HG03159 (cell line): ENCODE measurements around the gene C5orf58.

Experiments used
- ATAC-seq: cut with Tn5 transposase; IDR thresholded peaks from one replicate; pipeline ENCODE4 v1.9.1; 2021; ENCODE audit warnings: mild to moderate bottlenecking, moderate library complexity; ENCODE audit not compliant: unreplicated experiment

C5orf58 gene

DNA sequence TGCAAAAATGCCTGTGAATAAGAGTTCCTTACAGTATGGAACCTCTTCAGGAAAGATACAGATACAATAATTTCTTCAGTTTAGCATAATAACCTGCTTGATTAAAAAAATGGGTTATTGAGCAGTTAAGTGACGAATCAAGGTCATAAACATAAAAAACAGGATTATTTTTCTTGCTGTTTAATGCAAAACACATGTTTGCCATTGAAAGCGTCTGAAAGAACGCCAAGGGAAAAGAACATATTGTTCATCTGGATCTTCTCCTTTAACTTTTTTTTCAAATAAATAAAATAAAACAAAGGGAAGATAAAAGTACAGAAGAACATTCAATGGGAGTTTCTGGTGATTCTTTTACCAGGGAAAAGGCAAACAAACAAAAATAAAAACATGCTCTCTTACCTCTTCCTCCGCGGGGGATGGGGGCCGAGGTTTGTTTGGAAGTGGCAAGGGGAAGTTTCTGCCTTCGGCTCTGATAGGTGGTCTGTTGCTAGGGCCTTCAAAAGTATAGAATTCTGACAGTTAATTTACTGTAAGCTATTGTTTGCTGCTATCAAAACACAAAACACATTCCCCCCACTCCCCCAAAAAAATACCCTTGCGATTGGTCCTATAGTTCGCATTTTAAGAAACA lies 20.1 kb downstream of the C5orf58 start:
- ATAC-seq, result no peak

DNA sequence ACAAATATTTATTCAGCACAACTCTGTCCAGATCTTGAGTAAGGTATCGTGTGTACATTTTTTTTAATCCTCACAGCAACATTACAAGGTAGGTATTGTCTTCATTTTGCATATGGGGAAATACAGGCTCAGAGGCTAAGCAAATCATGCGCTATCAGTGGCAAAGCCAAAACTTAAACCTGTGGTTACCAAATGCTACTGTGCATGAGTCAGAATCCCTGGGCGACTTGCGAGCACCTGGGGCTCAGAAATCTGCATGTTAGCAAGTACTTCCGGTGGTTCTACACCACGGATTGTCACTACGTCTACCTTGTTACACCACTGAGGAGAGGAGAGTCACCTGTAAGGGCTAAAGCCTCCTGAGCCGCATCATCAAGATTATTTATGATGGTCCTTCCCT lies 21.3 kb downstream of the C5orf58 start:
- ATAC-seq, result peak; percentile 96

DNA sequence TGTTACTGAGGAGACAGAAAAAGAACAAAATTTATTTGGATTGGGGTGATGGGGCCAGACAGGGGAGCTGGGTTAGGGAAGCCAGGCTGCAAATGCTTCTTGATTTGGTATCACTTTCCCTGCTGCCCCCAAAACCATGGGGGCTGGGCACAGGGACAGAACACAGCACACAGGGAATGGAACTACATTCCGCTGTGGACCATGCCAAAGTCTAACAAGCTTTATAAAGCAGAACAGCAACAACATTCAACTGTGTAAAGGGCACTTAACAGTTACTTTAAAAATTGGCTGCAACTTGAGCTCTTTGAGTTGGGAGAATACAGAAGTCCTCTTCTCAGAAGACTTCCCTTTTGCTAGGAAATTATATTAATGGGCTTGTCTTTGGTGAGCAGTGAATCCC lies 23.8 kb downstream of the C5orf58 start:
- ATAC-seq, result no peak

GRCh38 chr5:170257370-170257769 lies 24.6 kb downstream of the C5orf58 start:
- ATAC-seq, result no peak

- no peak for ATAC-seq
These were observed 28.8 kb downstream of the C5orf58 start for GRCh38 chr5:170261528-170262043.

GRCh38 chr5:170262061-170263045 lies 29.6 kb downstream of the C5orf58 start:
- ATAC-seq, result no peak

- ATAC-seq, result no peak
These were observed 31.1 kb downstream of the C5orf58 start for GRCh38 chr5:170263906-170264305.

GRCh38 chr5:170265522-170265921 lies 32.7 kb downstream of the C5orf58 start:
- ATAC-seq, result no peak

DNA sequence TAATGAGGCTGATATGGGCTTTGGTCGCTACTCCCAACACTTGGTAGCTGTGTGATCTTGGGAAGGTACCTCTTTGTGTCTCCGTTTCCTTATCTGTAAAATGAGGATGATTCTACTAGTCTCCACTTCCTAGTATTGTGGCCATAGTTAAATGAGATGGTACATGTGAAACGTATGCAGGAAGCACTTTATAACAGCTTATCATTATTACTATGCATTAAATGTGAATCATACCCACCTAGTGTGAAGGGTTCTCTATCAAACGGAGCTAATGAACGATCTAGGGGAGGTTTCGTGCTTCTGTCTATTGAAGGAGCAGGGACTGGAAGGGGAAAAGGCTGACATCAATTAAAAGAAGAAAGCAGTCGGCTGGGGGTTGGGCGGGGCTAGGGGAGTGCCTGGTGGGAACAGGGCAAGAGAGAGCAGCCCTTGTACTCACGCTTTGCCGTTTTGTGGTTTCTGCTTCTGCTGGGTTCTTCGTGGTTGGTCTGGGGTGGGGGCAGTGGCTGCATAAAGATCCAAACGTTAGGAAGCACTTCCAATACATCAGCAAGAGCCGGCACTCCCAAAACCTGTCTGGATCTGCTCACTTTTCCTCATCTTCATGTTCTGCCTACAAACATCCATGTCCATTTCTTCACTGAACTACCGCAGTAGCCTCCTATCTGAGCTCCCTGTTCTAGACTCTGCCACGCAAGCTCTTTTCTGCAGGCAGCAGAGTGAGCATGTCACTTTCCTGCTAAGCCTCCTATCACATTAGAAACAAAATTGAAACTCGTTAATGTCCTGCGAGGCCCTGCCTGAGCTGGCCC lies 34.0 kb downstream of the C5orf58 start:
- no peak for ATAC-seq

- ATAC-seq, result peak; percentile 83
These were observed 34.8 kb downstream of the C5orf58 start for GRCh38 chr5:170267431-170268152.

DNA sequence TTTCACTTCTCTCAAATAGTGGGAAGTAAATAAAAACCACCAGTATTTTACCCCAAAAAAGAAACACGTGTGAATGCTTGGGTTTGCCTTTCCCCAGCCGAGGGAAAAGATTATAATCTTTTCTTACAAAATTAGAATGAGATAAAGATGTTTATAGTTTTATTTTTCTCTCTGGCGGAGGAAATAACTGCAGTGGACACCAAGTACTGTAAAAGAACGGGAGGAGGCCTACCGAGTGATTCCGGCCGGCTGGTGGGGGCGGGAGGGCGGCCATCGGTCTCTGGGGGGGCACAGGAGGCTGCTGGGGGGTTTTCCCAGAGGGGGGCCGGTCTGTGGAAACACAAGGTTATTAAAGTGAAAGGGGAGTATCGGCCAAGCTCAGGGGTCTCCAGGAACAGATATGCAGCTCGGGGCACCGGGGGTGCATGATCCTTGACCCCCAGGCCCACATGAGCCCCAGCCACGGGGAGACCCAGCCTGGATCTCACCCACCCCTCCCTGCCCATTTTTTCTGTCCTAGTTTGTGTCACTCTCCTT lies 35.4 kb downstream of the C5orf58 start:
- ATAC-seq, result no peak

DNA sequence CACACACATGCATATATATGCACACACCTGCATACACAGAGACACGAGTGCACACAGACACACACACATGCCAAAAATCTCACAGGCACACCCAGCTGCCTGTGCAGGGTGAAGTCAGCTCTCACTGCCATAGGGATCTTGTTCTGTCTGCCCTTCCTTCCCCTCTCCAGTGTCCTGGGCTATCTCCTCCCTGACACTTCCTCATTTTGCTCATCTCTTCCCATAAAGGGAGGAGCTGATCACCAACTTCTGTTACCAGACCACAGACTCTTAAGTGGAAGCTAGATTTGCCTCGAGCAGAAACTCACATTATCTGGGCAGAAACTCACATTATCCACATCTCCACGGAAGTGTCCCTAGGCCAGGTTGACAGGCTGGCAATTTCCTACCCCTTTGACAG lies 36.1 kb downstream of the C5orf58 start:
- no peak for ATAC-seq

- ATAC-seq, result no peak
These were observed 36.8 kb downstream of the C5orf58 start for GRCh38 chr5:170269579-170269978.

DNA sequence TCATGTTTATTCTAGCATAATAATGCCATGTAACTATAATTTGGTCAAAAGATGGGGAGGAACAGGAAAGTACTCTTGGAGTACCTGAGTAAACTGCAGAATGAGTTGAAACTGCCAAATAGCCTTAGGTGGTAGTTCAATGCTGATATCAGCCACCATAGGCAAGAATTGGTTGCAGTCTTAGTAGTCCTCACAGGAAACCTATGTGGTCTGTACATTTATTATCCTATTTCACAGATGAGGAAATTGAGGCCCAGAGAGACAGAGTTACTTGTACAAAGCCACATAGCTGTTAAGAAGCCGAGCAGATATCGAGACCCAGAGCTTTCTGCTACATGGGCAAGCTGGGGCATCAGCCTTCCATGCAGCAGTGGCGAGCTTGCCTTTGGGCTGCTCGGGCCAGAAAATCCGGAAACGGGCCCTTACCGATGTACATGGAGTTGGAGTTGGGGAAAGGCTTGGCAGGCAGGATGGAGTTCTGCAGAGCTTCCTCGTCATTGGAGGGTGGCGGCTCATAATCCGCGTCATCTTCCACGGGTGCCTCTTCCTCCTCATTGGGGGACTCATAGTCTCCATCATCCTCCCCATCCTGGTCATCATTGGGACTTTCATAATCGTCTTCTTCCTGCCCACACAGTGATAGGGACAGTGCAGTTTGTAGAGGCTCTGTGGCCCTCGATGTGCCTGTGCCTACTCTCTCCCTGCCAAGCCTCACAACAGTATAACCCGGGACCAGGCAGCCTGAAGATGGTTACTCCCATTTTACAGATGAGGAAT lies 37.7 kb downstream of the C5orf58 start:
- no peak for ATAC-seq

DNA sequence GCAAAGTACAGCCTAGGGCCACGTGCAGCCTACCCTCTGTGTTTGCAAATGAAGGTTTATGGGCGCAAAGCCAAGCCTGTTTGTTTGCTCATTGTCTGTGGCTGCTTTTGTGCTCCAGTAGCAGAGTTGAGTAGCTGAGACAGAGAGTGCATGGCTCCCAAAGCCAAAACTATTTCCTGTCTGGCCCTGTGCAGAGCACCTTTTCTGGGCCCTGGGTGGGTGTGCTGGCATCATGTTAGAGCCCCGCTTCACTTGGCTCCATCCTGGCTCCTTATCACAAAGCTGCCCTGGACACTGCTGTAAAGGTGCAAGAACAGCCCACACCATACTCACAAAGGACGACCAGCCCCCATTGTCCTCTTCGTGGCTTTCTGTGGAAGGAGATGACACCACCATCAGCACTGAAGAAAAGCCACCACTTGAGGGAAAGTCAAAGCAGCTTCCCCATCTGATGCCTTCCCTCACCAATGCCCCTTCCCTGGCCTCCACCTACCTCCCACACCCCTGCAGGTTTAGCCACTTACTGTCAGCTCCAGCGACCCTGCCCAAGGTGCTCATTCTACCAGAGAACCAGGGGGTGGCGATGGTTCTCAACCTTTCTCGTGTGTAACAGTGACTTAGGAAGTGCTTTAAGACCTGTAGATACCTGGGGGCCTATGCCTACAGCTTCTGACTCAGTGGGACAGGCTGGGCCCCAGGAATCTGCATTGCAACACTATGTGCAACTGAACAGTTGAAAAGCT lies 41.4 kb downstream of the C5orf58 start:
- no peak for ATAC-seq

DNA sequence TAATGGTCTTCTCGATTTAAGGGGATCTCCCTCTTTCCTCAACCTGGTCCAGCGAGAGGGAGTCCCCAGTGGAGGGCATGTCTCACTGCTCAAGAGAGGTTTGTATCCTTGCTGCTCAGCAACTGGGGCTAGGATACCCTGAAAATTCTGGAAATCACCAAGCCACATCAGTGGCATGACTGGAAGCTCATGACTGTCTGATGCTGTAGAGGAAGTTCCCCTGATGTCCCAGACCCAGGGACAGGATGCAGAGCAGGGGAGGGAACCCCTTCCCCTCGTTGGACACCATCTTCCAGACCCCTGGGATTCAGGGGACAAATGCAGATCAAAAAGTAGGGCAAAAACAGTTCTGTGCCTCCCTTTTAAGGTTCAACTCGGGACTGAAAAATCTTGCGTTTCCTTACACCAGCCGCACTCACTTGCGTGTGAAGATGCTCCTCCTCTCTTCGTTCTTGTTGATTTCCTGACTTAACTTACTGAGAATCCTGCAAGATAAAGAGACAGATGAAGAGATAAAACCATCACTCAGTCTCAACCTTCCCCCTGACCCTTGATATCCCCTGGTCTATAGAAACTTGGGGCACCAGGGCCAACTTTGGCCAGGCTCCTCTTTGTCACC lies 42.7 kb downstream of the C5orf58 start:
- no peak for ATAC-seq

DNA sequence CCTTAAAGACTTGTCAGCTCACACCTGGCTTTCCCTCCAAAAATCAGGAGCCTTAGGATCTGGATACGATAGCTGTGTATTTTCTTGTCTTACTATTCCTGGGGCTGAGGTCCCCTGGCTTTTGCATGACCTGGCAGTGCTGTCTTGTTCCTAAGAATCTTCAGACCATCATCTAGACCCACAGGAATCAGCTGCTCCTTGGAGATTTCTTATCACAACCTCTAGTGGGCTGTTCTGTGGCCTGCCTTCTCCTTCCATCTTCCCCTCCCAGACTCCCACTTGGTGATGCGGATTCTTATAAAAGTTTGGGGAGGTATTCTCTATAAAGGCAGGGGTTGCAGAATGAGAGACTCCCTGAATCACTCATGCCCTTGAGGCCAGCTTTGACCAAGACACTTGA lies 43.4 kb downstream of the C5orf58 start:
- ATAC-seq, result no peak

GRCh38 chr5:170277867-170278281 lies 45.1 kb downstream of the C5orf58 start:
- ATAC-seq, result no peak
